Activated CD4-positive, alpha-beta T cell treated with anti-CD3 and anti-CD28 coated beads, Interleukin-10, Interleukin-2, amounts not matched to agents 100 ng/mL and 50 ng/mL, durations not matched to agents 16 hours and 8 hours (primary cell): Measurements from ENCODE around the gene GRB7.
A peak's percentile ranks its signal among the peaks of the same experiment; 100 is the strongest.
"Not testable (repeated sequence)": the region's sequence is repeated elsewhere in the genome, so short reads cannot be mapped to it uniquely, and the experiment has no call there.

Experiments used
- DNase-seq: peaks from one replicate; pipeline ENCODE4 v3.0.0-alpha.2; 2020

The GRB7 gene

GRCh38 chr17:39709998-39710964, 27.5 kb upstream of the GRB7 start:
- no peak for DNase-seq

DNA sequence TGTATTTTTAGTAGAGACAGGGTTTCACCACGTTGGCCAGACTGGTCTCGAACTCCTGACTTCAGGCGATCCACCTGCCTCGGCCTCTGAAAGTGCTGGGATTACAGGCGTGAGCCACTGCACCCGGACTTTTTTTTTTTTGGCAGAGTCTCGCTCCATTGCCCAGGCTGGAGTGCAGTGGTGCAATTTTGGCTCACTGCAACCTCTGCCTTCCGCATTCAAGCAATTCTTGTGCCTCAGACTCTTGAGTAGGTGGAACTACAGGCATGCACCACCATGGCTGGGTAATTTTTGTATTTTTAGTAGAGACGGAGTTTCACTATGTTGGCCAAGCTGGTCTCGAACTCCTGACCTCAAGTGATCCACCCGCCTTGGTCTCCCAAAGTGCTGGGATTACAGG, 26.7 kb upstream of the GRB7 start:
- not testable (repeated sequence) for DNase-seq

GRCh38 chr17:39711851-39712250, 25.9 kb upstream of the GRB7 start:
- no peak for DNase-seq

DNA sequence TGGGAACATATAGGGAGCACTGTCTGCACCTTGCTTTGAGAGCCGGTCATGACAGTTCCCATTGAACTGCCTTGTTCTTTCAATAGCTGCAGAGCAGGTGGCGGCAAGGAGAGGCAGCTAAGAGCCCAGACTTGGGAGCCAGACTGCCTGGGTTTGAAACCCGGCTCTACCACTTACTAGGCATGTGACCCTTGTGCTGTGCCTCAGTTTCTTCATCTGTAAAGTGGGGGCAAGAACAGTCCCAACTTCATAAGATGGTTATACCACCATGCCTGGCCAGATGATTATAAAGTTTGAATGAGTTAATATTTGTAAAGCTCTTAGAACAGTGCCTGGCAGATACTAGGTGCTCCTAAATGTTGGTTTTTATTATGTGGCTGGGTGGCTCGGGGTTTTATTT, 23.5 kb upstream of the GRB7 start:
- no peak for DNase-seq

- DNase-seq, result no peak
Observed at GRCh38 chr17:39715375-39716072, 22.2 kb upstream of the GRB7 start.

- DNase-seq, result no peak
Observed at GRCh38 chr17:39716073-39716818, 21.5 kb upstream of the GRB7 start.

GRCh38 chr17:39716879-39717536, 20.7 kb upstream of the GRB7 start:
- DNase-seq, result no peak

- no peak for DNase-seq
Observed at GRCh38 chr17:39717660-39718059, 20.1 kb upstream of the GRB7 start.

- no peak for DNase-seq
Observed at GRCh38 chr17:39719563-39720355, 18.0 kb upstream of the GRB7 start.

- DNase-seq, result no peak
Observed at GRCh38 chr17:39722104-39722503, 15.6 kb upstream of the GRB7 start.

- peak; percentile 27 for DNase-seq
Observed at GRCh38 chr17:39722965-39723848, 14.5 kb upstream of the GRB7 start.

- no peak for DNase-seq
Observed at GRCh38 chr17:39724731-39725130, 13.0 kb upstream of the GRB7 start.

DNA sequence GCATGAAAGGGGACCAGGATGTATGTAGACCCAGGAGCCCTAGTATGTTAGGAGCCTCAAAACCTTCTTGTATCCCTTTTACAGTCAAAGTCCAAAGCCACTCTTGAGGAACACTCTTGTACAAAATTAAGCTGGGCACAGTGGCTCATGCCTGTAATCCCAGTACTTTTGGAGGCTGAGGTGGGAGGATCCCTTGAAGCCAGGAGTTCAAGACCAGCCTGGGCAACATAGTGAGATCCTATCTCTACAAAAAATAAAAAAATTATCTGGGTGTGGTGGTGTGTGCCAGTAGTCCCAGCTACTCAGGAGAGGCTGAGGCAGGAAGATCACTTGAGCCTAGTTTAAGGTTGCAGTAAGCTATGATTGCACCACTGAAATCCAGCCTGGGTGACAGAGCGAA, 11.8 kb upstream of the GRB7 start:
- DNase-seq, result not testable (repeated sequence)

GRCh38 chr17:39726617-39727016, 11.1 kb upstream of the GRB7 start:
- no peak for DNase-seq

GRCh38 chr17:39727556-39727955, 10.2 kb upstream of the GRB7 start:
- no peak for DNase-seq

GRCh38 chr17:39729280-39729851, 8.4 kb upstream of the GRB7 start:
- DNase-seq, result no peak

GRCh38 chr17:39730095-39730921, 7.4 kb upstream of the GRB7 start, which contains the start of gene MIEN1:
MIEN1 (minus strand) TSS chr17:39730532; CDS start chr17:39730495, 37 bp downstream.
- peak; percentile 95 for DNase-seq

- no peak for DNase-seq
Observed at GRCh38 chr17:39732586-39732985, 5.2 kb upstream of the GRB7 start.

- DNase-seq, result no peak
Observed at GRCh38 chr17:39735882-39736281, 1.9 kb upstream of the GRB7 start.
